Common myeloid progenitor, CD34-positive (primary cell): ENCODE measurements around the gene RAB15.
"Not testable (repeated sequence)": the region's sequence is repeated elsewhere in the genome, so short reads cannot be mapped to it uniquely, and the experiment has no call there.

Experiments
- CTCF ChIA-PET: fragments of 350-600 bp; sonication (Branson Sonifier 250); formaldehyde crosslinking; loops from one replicate; lab custom pipeline; 2021; ENCODE audit warnings: antibody characterized with exemption; lab: Charles Lee
- POLR2A ChIA-PET: fragments of 350-600 bp; sonication (Branson Sonifier 250); formaldehyde crosslinking; loops from one replicate; lab custom pipeline; 2021; ENCODE audit warnings: antibody characterized with exemption; lab: Charles Lee
- DNase-seq, 3 donors: peaks; one replicate each; pipeline versions ENCODE4 v3.0.0 to v3.0.0-alpha.2; 2013
- H3K27ac ChIP-seq, 2 experiments: 1 replicate in 1 of 2; 2 replicates in 1 of 2; pipeline ENCODE4 v1.7.0; 2013; ENCODE audit warnings: inconsistent platforms in 2 of 2, low read length in 2 of 2, mild to moderate bottlenecking in 2 of 2, low read depth in 1 of 2, moderate library complexity in 1 of 2; ENCODE audit not compliant: severe bottlenecking in 2 of 2, insufficient read depth in 1 of 2, poor library complexity in 1 of 2
- H3K27me3 ChIP-seq, 5 experiments: replicated peaks in 2 of 5; 1 replicate in 3 of 5; 2 replicates in 2 of 5; pipeline versions ENCODE4 v1.6.1 to v1.7.0; 2013; ENCODE audit warnings: low read length in 4 of 5, mild to moderate bottlenecking in 2 of 5, moderate library complexity in 2 of 5, inconsistent platforms in 1 of 5; ENCODE audit not compliant: insufficient read depth in 5 of 5, control insufficient read depth in 4 of 5
- H3K36me3 ChIP-seq, 4 experiments: 1 replicate in 2 of 4; 2 replicates in 2 of 4; pipeline versions ENCODE4 v1.6.1 to v1.7.0; 2013; ENCODE audit warnings: low read length in 3 of 4, control low read depth in 1 of 4, mild to moderate bottlenecking in 1 of 4; ENCODE audit not compliant: control insufficient read depth in 4 of 4, insufficient read depth in 4 of 4
- H3K4me1 ChIP-seq, 4 experiments: 1 replicate in 3 of 4; 2 replicates in 1 of 4; pipeline versions ENCODE4 v1.6.1 to v1.7.1; 2013; ENCODE audit warnings: low read length in 3 of 4, mild to moderate bottlenecking in 3 of 4, control low read depth in 1 of 4, inconsistent platforms in 1 of 4, moderate library complexity in 1 of 4; ENCODE audit not compliant: control insufficient read depth in 4 of 4, insufficient read depth in 4 of 4; ENCODE audit errors: control extremely low read depth in 1 of 4
- H3K4me3 ChIP-seq, 7 experiments: 1 replicate in 4 of 7; 2 replicates in 3 of 7; pipeline versions ENCODE4 v1.5.1 to v1.7.0; 2013; ENCODE audit warnings: mild to moderate bottlenecking in 7 of 7, low read length in 6 of 7, moderate library complexity in 6 of 7, inconsistent platforms in 2 of 7, low read depth in 2 of 7, control low read depth in 1 of 7; ENCODE audit not compliant: insufficient read depth in 4 of 7, control insufficient read depth in 1 of 7; ENCODE audit errors: extremely low read depth in 1 of 7
- H3K9me3 ChIP-seq, 5 experiments: 1 replicate in 4 of 5; 2 replicates in 1 of 5; pipeline versions ENCODE4 v1.6.1 to v1.7.1; 2013; ENCODE audit warnings: low read length in 4 of 5, mild to moderate bottlenecking in 2 of 5, inconsistent platforms in 1 of 5, low read depth in 1 of 5, moderate library complexity in 1 of 5; ENCODE audit not compliant: control insufficient read depth in 4 of 5, insufficient read depth in 2 of 5; ENCODE audit errors: control extremely low read depth in 1 of 5
- WGBS: methylation state at CpG from one replicate; pipeline ENCODE4 v1.1.5; 2013; ENCODE audit not compliant: insufficient coverage; 5-methylcytosine and 5-hydroxymethylcytosine counted together

The RAB15 gene

GRCh38 chr14:64919215-64919614 is 52.9 kb downstream of the RAB15 start:
- no peaks in the 10 kb centered on the region for H3K27me3 ChIP-seq
- H3K4me3 ChIP-seq = no peak overlapping the region
- H3K9me3 ChIP-seq = no peaks in the 10 kb centered on the region
- no peak overlapping the region for H3K27ac ChIP-seq
- CTCF ChIA-PET = interaction anchor here (1.2 kb wide), 1 partner anchor 27 kb away, joined by 4 read pairs; no protein-coding TSS in a partner anchor
- POLR2A ChIA-PET = no interaction called here
- DNase-seq = no peak
- peaks cover 0 to 8% (median 6%) of the 10 kb centered on the region in 4 experiments for H3K36me3 ChIP-seq
- H3K4me1 ChIP-seq = peaks cover 8 to 11% (median 10%) of the 10 kb centered on the region in 4 experiments

- Histone ChIP-seq H3K4me1 (peaks cover 8 to 16% (median 15%) of the 10 kb centered on the region in 4 experiments), H3K9me3 (no peaks in the 10 kb centered on the region), H3K4me3 (no peak overlapping the region), H3K36me3 (peaks cover 0 to 6% (median 3%) of the 10 kb centered on the region in 4 experiments), H3K27me3 (no peaks in the 10 kb centered on the region), H3K27ac (no peak overlapping the region)
- 100% methylated on average over 1 of the region's 4 CpGs for WGBS
- ChIA-PET POLR2A (no interaction called here), CTCF (interaction anchor here (0.6 to 1.6 kb wide), 4 partner anchors 9 to 441 kb away, joined by 3 to 4 read pairs (median 4); no protein-coding TSS in a partner anchor)
- no peak for DNase-seq
These were observed 53.9 kb downstream of the RAB15 start for GRCh38 chr14:64918216-64918615.

- peak in 2 of 3 donors; percentile 50 to 58 for DNase-seq
- CTCF ChIA-PET = interaction anchor here (1.1 to 1.2 kb wide), 2 partner anchors 92 to 116 kb away, joined by 3 to 5 read pairs; no protein-coding TSS in a partner anchor
- WGBS = no CpG with 5 or more reads among the region's 2 CpGs
- Histone ChIP-seq H3K27ac (no peak overlapping the region), H3K36me3 (peaks cover 0 to 3% (median 2%) of the 10 kb centered on the region in 4 experiments), H3K4me1 (peaks cover 8 to 21% (median 17%) of the 10 kb centered on the region in 4 experiments), H3K9me3 (no peaks in the 10 kb centered on the region), H3K4me3 (peak overlapping the region in 1 of 7 experiments; percentile 92), H3K27me3 (no peaks in the 10 kb centered on the region)
- POLR2A ChIA-PET = no interaction called here
These were observed 56.3 kb downstream of the RAB15 start for GRCh38 chr14:64915797-64916196.

GRCh38 chr14:64915029-64915424 is 57.1 kb downstream of the RAB15 start:
- WGBS = 52% methylated on average over 3 of the region's 4 CpGs
- H3K27ac ChIP-seq = peak overlapping the region; percentile 96 to 99
- H3K36me3 ChIP-seq = peaks cover 0 to 3% (median under 1%) of the 10 kb centered on the region in 4 experiments
- DNase-seq = no peak
- POLR2A ChIA-PET = interaction anchor here (0.8 to 1.5 kb wide), 2 partner anchors 10 to 216 kb away, joined by 3 to 5 read pairs; no protein-coding TSS in a partner anchor
- H3K27me3 ChIP-seq = no peaks in the 10 kb centered on the region
- H3K4me3 ChIP-seq = peak overlapping the region; percentile 74 to 98 (median 92)
- H3K4me1 ChIP-seq = peaks cover 8 to 21% (median 17%) of the 10 kb centered on the region in 4 experiments
- no peaks in the 10 kb centered on the region for H3K9me3 ChIP-seq
- CTCF ChIA-PET = interaction anchor here (1.1 to 1.7 kb wide), 3 partner anchors 66 to 115 kb away, joined by 3 to 6 read pairs (median 5); no protein-coding TSS in a partner anchor

- Histone ChIP-seq H3K27me3 (no peaks in the 10 kb centered on the region), H3K4me3 (peak within 1 kb of the TSS; percentile 74 to 98 (median 92)), H3K4me1 (peaks cover 8 to 21% (median 17%) of the 10 kb centered on the region in 4 experiments), H3K9me3 (no peaks in the 10 kb centered on the region), H3K27ac (peak within 1 kb of the TSS; percentile 96 to 99), H3K36me3 (peaks cover 0 to 2% (median under 1%) of the 10 kb centered on the region in 4 experiments)
- ChIA-PET POLR2A (interaction anchor here (0.8 to 1.5 kb wide), 2 partner anchors 11 to 215 kb away, joined by 3 to 5 read pairs; no protein-coding TSS in a partner anchor), CTCF (interaction anchor here (1.1 to 1.7 kb wide), 3 partner anchors 67 to 115 kb away, joined by 3 to 6 read pairs (median 5); no protein-coding TSS in a partner anchor)
- peak; percentile 97 to 99 (median 98) for DNase-seq
- WGBS = under 1% methylated on average over 47 of the region's 49 CpGs
These were observed 57.7 kb downstream of the RAB15 start, which contains the start of gene CHURC1 for GRCh38 chr14:64914237-64915028. CHURC1 (plus strand) TSS chr14:64914455; CDS start chr14:64914496, 41 bp downstream.

- WGBS = no CpG with 5 or more reads among the region's 5 CpGs
- H3K4me1 ChIP-seq = peaks cover 8 to 21% (median 17%) of the 10 kb centered on the region in 4 experiments
These were observed 58.7 kb downstream of the RAB15 start for GRCh38 chr14:64913477-64913876.

More at GRCh38 chr14:64913477-64913876, 58.7 kb downstream of the RAB15 start:
- CTCF ChIA-PET = interaction anchor here (1.7 kb wide), 1 partner anchor 68 kb away, joined by 6 read pairs; no protein-coding TSS in a partner anchor
- Histone ChIP-seq H3K4me3 (peak overlapping the region in 2 of 7 experiments; percentile 97 to 98), H3K27ac (peak overlapping the region in 1 of 2 experiments; percentile 99)
- H3K27me3 ChIP-seq, H3K36me3 ChIP-seq, DNase-seq, H3K9me3 ChIP-seq: not testable (repeated sequence)
- POLR2A ChIA-PET = interaction anchor here (1.5 kb wide), 1 partner anchor 12 kb away, joined by 5 read pairs; no protein-coding TSS in a partner anchor
